C4-2B (cell line): Measurements from ENCODE around the gene ABCC2.

Source experiments
- H3K27ac ChIP-seq: fragments of 450-650 bp; 2 replicates; pipeline ENCODE4 v1.5.1; 2017
- CTCF ChIP-seq: fragments of 450-650 bp; conservative IDR thresholded peaks from 2 replicates; pipeline ENCODE4 v1.5.1; 2017; ENCODE audit warnings: mild to moderate bottlenecking
- ZFX ChIP-seq: fragments of 450-650 bp; IDR thresholded peaks from 2 replicates; pipeline ENCODE4 v1.6.1; 2017

Gene ABCC2

DNA sequence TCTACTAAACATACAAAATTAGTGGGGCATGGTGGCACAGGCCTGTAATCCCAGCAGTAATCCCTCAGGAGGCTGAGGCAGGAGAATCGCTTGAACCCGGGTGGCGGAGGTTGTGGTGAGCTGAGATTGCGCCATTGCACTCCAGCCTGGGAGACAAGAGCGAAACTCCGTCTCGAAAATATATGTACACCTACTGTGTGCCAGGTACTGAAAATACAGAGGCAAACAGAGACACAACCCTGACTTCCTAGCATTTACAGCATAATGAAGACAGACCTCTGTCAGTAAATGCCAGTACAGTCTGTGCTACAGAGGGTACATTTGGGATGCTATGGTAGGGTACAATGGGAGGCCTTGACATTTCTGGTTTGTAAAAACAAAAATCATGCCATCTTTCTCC, 66.6 kb downstream of the ABCC2 start:
- no peak overlapping the region for H3K27ac ChIP-seq
- TF ChIP-seq CTCF (no peak), ZFX (no peak)

GRCh38 chr10:99849536-99849935, 67.1 kb downstream of the ABCC2 start:
- H3K27ac ChIP-seq = no peak overlapping the region
- TF ChIP-seq ZFX = no peak
- TF ChIP-seq CTCF = no peak

DNA sequence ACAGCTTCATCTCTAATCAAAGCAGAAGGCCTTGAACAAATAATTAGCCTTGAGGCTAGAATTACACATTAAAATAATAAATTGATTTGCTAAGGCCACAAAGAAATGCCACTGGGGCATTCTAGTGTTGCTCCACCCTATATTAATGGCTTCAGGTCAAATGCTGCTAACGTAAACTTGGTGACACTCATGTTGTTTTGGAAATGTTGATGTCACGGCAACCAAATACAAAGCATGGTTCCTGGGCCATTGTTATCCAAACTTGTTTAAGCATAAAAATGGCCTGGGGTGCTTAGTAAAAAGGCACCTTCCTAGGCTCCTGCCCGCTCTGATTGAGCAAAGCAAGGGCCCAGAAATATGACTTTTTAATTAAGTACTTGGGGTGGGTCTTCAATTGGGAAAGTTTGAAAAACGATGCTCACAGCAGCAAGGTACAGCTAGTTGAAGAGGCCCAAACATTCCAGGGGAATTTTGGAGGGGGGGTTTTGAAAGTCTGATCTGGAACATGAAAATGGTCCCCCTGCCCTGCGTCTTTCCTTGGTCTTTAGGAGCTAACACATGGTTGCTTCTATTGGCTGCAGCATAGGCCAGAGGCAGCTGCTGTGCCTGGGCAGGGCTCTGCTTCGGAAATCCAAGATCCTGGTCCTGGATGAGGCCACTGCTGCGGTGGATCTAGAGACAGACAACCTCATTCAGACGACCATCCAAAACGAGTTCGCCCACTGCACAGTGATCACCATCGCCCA, 67.8 kb downstream of the ABCC2 start:
- H3K27ac ChIP-seq = no peak overlapping the region
- TF ChIP-seq ZFX = no peak
- no peak for TF ChIP-seq CTCF

DNA sequence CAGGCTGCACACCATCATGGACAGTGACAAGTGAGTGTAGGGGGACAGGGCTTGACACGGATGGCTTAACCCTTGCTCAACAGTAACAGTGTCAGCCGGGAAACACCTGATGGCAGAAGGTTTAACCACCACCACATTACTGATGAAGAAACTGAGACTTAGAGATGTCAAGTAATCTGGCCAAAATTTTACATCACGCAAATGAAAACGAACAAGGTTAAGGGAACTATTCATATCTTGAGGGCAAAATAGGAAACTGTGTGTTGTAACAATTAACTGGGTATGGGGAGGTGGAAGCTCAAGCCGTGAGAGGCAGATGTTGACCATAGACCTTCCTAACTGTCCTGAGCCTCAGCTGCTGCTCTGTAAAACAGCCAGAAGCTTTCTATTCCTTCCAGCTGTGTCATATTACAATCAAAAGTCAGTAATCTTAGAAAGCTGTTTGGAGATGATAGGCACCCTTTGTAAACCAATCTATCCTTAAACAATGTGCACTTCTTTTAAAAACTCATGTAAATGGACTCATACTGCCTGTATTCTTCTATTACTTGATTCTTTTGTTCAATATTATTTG, 68.4 kb downstream of the ABCC2 start:
- TF ChIP-seq CTCF (no peak), ZFX (no peak)
- H3K27ac ChIP-seq = no peak overlapping the region

- no peak for TF ChIP-seq CTCF
- TF ChIP-seq ZFX = no peak
- H3K27ac ChIP-seq = no peak overlapping the region
These were observed 69.4 kb downstream of the ABCC2 start for GRCh38 chr10:99851825-99852224.

DNA sequence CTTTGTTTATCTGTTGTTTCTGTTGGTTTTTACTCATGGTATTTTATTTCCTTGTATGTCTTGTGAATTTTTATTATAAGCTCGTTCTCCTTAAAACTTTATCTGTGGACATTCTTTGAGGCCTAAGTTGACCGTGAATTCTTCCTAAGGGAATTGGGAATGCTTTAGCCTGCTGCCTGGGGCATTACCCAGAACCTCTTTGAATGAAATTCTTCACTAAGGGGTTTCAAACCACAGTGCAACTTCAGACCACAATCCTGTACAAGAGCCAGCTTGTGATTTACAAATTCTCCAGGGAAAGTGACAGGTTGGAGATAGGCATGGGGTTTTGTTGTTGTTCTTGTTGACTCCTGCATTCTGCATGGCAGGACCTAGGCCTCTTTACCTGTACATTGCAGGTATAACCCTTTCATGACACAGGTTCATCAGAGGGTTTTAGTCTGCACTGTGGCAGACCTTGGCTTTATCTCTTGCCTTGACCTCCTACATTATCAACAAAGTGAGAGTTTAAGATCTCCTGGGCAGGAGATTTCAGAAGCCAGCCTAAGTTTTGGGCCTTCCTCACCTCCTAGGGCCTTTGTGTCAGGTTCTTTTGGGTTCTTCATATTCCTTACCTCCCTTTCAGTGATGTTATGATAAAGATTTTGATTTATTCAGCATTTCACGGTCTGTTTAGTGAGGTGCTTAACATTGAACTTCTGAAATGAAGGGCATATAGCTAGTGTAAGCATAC, 70.2 kb downstream of the ABCC2 start:
- no peak overlapping the region for H3K27ac ChIP-seq
- no peak for TF ChIP-seq CTCF
- TF ChIP-seq ZFX = no peak

GRCh38 chr10:99853655-99854054, 71.2 kb downstream of the ABCC2 start:
- H3K27ac ChIP-seq = no peak overlapping the region
- TF ChIP-seq CTCF (no peak), ZFX (no peak)
